ENCODE measurements around the gene AFF2. TPM values are rescaled to one million over a fixed set of nuclear protein-coding genes. Genes with fewer than 3 reads are reported as not detected.
A peak's percentile ranks its signal among the peaks of the same experiment; 100 is the strongest.

Gene AFF2
- total RNA-seq (1.1 TPM), polyA plus RNA-seq (not detected)

- H3K36me3 Mint-ChIP-seq: no peaks in the 10 kb centered on the region
- Histone ChIP-seq H3K9me3 (ENCODE audit: control insufficient read depth in 2 of 2, low read length in 2 of 2) (no peaks in the 10 kb centered on the region), H3K4me3 (ENCODE audit: low read depth, low read length) (no peak within 1 kb of the TSS), H3K36me3 (ENCODE audit: control insufficient read depth, insufficient read depth, low read length) (no peaks in the 10 kb centered on the region), H3K4me1 (ENCODE audit: control insufficient read depth, insufficient read depth, low read length, poor library complexity, severe bottlenecking) (peaks cover 9% of the 10 kb centered on the region), H3K27me3 (ENCODE audit: control insufficient read depth, insufficient read depth, low read length) (peaks cover 10% of the 10 kb centered on the region), H3K27ac (ENCODE audit: insufficient read depth, low read length, poor library complexity, severe bottlenecking) (no peak within 1 kb of the TSS)
- peaks cover 0 to 14% (median 4%) of the 10 kb centered on the region in 4 donors for H3K4me1 Mint-ChIP-seq
- ATAC-seq (ENCODE audit: low read depth in 2 of 2) (peak; percentile 60 to 62), DNase-seq (peak; percentile 22 to 47 (median 24))
- H3K27me3 Mint-ChIP-seq: peaks cover 24% of the 10 kb centered on the region
- H3K4me3 Mint-ChIP-seq: peak within 1 kb of the TSS; percentile 73 to 86 (median 82)
- H3K9me3 Mint-ChIP-seq: no peaks in the 10 kb centered on the region
- no peak within 1 kb of the TSS for H3K27ac Mint-ChIP-seq
These were observed at the start of gene AFF2 for GRCh38 chrX:148500423-148501385. Gene AFF2 (plus strand): TSS chrX:148500617. CDS start chrX:148501098, 481 bp downstream.

DNA sequence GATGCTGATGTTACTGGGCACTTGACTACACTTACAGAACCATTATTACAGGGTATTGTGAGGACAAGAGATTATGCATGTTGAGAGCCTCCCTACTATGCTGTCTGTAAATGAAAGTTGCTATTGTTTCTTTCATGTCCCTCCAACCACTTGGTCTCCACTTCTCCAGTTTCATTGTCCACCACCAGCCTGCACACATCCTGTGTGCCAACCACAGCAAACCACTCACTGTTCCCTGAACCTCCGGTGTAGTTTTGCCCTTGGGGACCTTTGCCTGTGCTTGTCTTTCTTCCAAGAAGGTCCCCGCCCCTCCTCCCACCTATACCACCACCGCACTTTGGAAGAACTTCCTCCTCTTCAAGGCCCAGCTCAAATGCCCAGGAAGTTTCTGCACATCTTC lies 43.1 kb upstream of the AFF2 start:
- no peaks in the 10 kb centered on the region for H3K36me3 Mint-ChIP-seq
- Histone ChIP-seq H3K27me3 (ENCODE audit: control insufficient read depth, insufficient read depth, low read length) (no peaks in the 10 kb centered on the region), H3K4me3 (ENCODE audit: low read depth, low read length) (no peak overlapping the region), H3K9me3 (ENCODE audit: control insufficient read depth in 2 of 2, low read length in 2 of 2) (no peaks in the 10 kb centered on the region), H3K27ac (ENCODE audit: insufficient read depth, low read length, poor library complexity, severe bottlenecking) (no peak overlapping the region), H3K4me1 (ENCODE audit: control insufficient read depth, insufficient read depth, low read length, poor library complexity, severe bottlenecking) (no peaks in the 10 kb centered on the region), H3K36me3 (ENCODE audit: control insufficient read depth, insufficient read depth, low read length) (no peaks in the 10 kb centered on the region)
- no peak overlapping the region for H3K27ac Mint-ChIP-seq
- no peaks in the 10 kb centered on the region for H3K27me3 Mint-ChIP-seq
- peaks cover 0 to 2% (median 0%) of the 10 kb centered on the region in 4 donors for H3K4me1 Mint-ChIP-seq
- no peak for ATAC-seq (ENCODE audit: low read depth in 2 of 2)
- no peak overlapping the region for H3K4me3 Mint-ChIP-seq
- H3K9me3 Mint-ChIP-seq: no peaks in the 10 kb centered on the region
- DNase-seq: no peak

GRCh38 chrX:148459343-148459742 lies 41.1 kb upstream of the AFF2 start:
- ATAC-seq (ENCODE audit: low read depth in 2 of 2) (no peak), DNase-seq (no peak)
- Mint-ChIP-seq H3K36me3 (no peaks in the 10 kb centered on the region), H3K9me3 (no peaks in the 10 kb centered on the region), H3K27me3 (no peaks in the 10 kb centered on the region), H3K27ac (no peak overlapping the region), H3K4me1 (peaks cover 0 to 8% (median 0%) of the 10 kb centered on the region in 4 donors), H3K4me3 (no peak overlapping the region)
- Histone ChIP-seq H3K36me3 (ENCODE audit: control insufficient read depth, insufficient read depth, low read length) (no peaks in the 10 kb centered on the region), H3K9me3 (ENCODE audit: control insufficient read depth in 2 of 2, low read length in 2 of 2) (no peaks in the 10 kb centered on the region), H3K27me3 (ENCODE audit: control insufficient read depth, insufficient read depth, low read length) (no peaks in the 10 kb centered on the region), H3K4me1 (ENCODE audit: control insufficient read depth, insufficient read depth, low read length, poor library complexity, severe bottlenecking) (no peaks in the 10 kb centered on the region), H3K27ac (ENCODE audit: insufficient read depth, low read length, poor library complexity, severe bottlenecking) (no peak overlapping the region), H3K4me3 (ENCODE audit: low read depth, low read length) (no peak overlapping the region)

- Mint-ChIP-seq H3K27me3 (peaks cover 9% of the 10 kb centered on the region), H3K36me3 (no peaks in the 10 kb centered on the region), H3K9me3 (peaks cover 0 to 3% (median 0%) of the 10 kb centered on the region in 7 donors), H3K4me1 (peaks cover 0 to 10% (median 2%) of the 10 kb centered on the region in 4 donors), H3K27ac (no peak overlapping the region), H3K4me3 (no peak overlapping the region)
- H3K27ac ChIP-seq (ENCODE audit: insufficient read depth, low read length, poor library complexity, severe bottlenecking): no peak overlapping the region
- ATAC-seq (ENCODE audit: low read depth in 2 of 2): no peak
- H3K4me1 ChIP-seq (ENCODE audit: control insufficient read depth, insufficient read depth, low read length, poor library complexity, severe bottlenecking): no peaks in the 10 kb centered on the region
- H3K36me3 ChIP-seq (ENCODE audit: control insufficient read depth, insufficient read depth, low read length): no peaks in the 10 kb centered on the region
- no peaks in the 10 kb centered on the region for H3K27me3 ChIP-seq (ENCODE audit: control insufficient read depth, insufficient read depth, low read length)
- peak in 1 of 3 donors; percentile 1 for DNase-seq
- H3K4me3 ChIP-seq (ENCODE audit: low read depth, low read length): no peak overlapping the region
- no peaks in the 10 kb centered on the region for H3K9me3 ChIP-seq (ENCODE audit: control insufficient read depth in 2 of 2, low read length in 2 of 2)
These were observed 34.1 kb upstream of the AFF2 start for GRCh38 chrX:148466292-148466691.

GRCh38 chrX:148470324-148470723 lies 30.1 kb upstream of the AFF2 start:
- H3K27ac ChIP-seq (ENCODE audit: insufficient read depth, low read length, poor library complexity, severe bottlenecking): no peak overlapping the region
- no peak overlapping the region for H3K27ac Mint-ChIP-seq
- H3K36me3 Mint-ChIP-seq: no peaks in the 10 kb centered on the region
- H3K36me3 ChIP-seq (ENCODE audit: control insufficient read depth, insufficient read depth, low read length): no peaks in the 10 kb centered on the region
- H3K4me3 Mint-ChIP-seq: no peak overlapping the region
- H3K27me3 Mint-ChIP-seq: peaks cover 9% of the 10 kb centered on the region
- H3K9me3 Mint-ChIP-seq: peaks cover 0 to 4% (median 0%) of the 10 kb centered on the region in 7 donors
- H3K27me3 ChIP-seq (ENCODE audit: control insufficient read depth, insufficient read depth, low read length): no peaks in the 10 kb centered on the region
- DNase-seq (no peak), ATAC-seq (ENCODE audit: low read depth in 2 of 2) (no peak)
- no peaks in the 10 kb centered on the region for H3K9me3 ChIP-seq (ENCODE audit: control insufficient read depth in 2 of 2, low read length in 2 of 2)
- peaks cover 0 to 4% (median under 1%) of the 10 kb centered on the region in 4 donors for H3K4me1 Mint-ChIP-seq
- no peaks in the 10 kb centered on the region for H3K4me1 ChIP-seq (ENCODE audit: control insufficient read depth, insufficient read depth, low read length, poor library complexity, severe bottlenecking)
- no peak overlapping the region for H3K4me3 ChIP-seq (ENCODE audit: low read depth, low read length)

DNA sequence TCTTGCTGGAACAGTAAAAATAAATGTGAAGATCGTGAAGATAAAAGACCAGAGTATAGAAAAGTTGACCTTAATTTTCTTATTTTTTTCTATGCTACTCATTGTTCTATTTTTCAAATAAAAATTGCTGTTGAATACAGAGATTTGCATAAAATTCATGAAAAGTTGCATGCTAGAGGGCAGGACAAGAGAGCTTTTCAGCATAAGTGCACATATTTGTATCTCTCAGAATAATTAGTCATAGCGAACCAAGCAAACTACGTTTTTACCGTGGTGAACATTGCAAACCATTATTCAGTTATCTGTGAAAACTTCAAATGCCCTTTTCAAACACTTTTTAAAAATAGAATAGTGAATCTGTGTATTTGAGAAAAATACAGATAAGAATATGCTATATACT lies 26.4 kb upstream of the AFF2 start:
- H3K27me3 Mint-ChIP-seq: no peaks in the 10 kb centered on the region
- Histone ChIP-seq H3K4me3 (ENCODE audit: low read depth, low read length) (no peak overlapping the region), H3K36me3 (ENCODE audit: control insufficient read depth, insufficient read depth, low read length) (no peaks in the 10 kb centered on the region), H3K27ac (ENCODE audit: insufficient read depth, low read length, poor library complexity, severe bottlenecking) (no peak overlapping the region), H3K27me3 (ENCODE audit: control insufficient read depth, insufficient read depth, low read length) (no peaks in the 10 kb centered on the region), H3K4me1 (ENCODE audit: control insufficient read depth, insufficient read depth, low read length, poor library complexity, severe bottlenecking) (no peaks in the 10 kb centered on the region), H3K9me3 (ENCODE audit: control insufficient read depth in 2 of 2, low read length in 2 of 2) (no peaks in the 10 kb centered on the region)
- H3K4me3 Mint-ChIP-seq: no peak overlapping the region
- H3K36me3 Mint-ChIP-seq: no peaks in the 10 kb centered on the region
- H3K4me1 Mint-ChIP-seq: peaks cover 0 to 2% (median 0%) of the 10 kb centered on the region in 4 donors
- peaks cover 0 to 4% (median 0%) of the 10 kb centered on the region in 7 donors for H3K9me3 Mint-ChIP-seq
- no peak for ATAC-seq (ENCODE audit: low read depth in 2 of 2)
- DNase-seq: no peak
- no peak overlapping the region for H3K27ac Mint-ChIP-seq

- H3K27ac Mint-ChIP-seq: no peak overlapping the region
- no peaks in the 10 kb centered on the region for H3K9me3 ChIP-seq (ENCODE audit: control insufficient read depth in 2 of 2, low read length in 2 of 2)
- H3K4me3 ChIP-seq (ENCODE audit: low read depth, low read length): no peak overlapping the region
- H3K36me3 ChIP-seq (ENCODE audit: control insufficient read depth, insufficient read depth, low read length): no peaks in the 10 kb centered on the region
- no peaks in the 10 kb centered on the region for H3K27me3 ChIP-seq (ENCODE audit: control insufficient read depth, insufficient read depth, low read length)
- H3K9me3 Mint-ChIP-seq: peaks cover 0 to 2% (median 0%) of the 10 kb centered on the region in 7 donors
- no peaks in the 10 kb centered on the region for H3K27me3 Mint-ChIP-seq
- no peak overlapping the region for H3K4me3 Mint-ChIP-seq
- DNase-seq (no peak), ATAC-seq (ENCODE audit: low read depth in 2 of 2) (no peak)
- no peaks in the 10 kb centered on the region for H3K4me1 ChIP-seq (ENCODE audit: control insufficient read depth, insufficient read depth, low read length, poor library complexity, severe bottlenecking)
- no peaks in the 10 kb centered on the region for H3K4me1 Mint-ChIP-seq
- no peaks in the 10 kb centered on the region for H3K36me3 Mint-ChIP-seq
- no peak overlapping the region for H3K27ac ChIP-seq (ENCODE audit: insufficient read depth, low read length, poor library complexity, severe bottlenecking)
These were observed 8.4 kb upstream of the AFF2 start for GRCh38 chrX:148492057-148492456.
